HepG2 (cell line): ENCODE results near the gene DMAP1. TPM values are rescaled to one million over a fixed set of nuclear protein-coding genes. Genes with fewer than 3 reads are reported as not detected.

Source experiments
- AGO1 ChIP-seq: fragments of 200-400 bp; formaldehyde crosslinking; IDR thresholded peaks from 2 replicates; pipeline ENCODE4 v1.6.1; 2017; ENCODE audit warnings: mild to moderate bottlenecking, low read depth, low read length, moderate library complexity; ENCODE audit not compliant: poor library complexity, severe bottlenecking
- CTCF ChIP-seq: sonication (generic); formaldehyde crosslinking; IDR thresholded peaks from 2 replicates; pipeline ENCODE4 v1.5.0; 2020; ENCODE audit warnings: mild to moderate bottlenecking, missing genetic modification reagents, moderate library complexity
- EP300 ChIP-seq, 3 experiments: sonication (generic) in 1 of 3; formaldehyde crosslinking in 1 of 3; IDR thresholded peaks; 2 replicates each; pipeline versions ENCODE4 v1.5.1 to v1.6.1; 2011 to 2020; ENCODE audit warnings: low read depth in 2 of 3, low read length in 2 of 3, borderline replicate concordance in 1 of 3, improper control_type of control experiment in 1 of 3, mild to moderate bottlenecking in 1 of 3, missing genetic modification reagents in 1 of 3, moderate library complexity in 1 of 3
- ISX ChIP-seq: sonication (generic); formaldehyde crosslinking; conservative IDR thresholded peaks from 2 replicates; pipeline ENCODE4 v1.5.0; 2020; ENCODE audit warnings: missing genetic modification reagents
- LCORL ChIP-seq, 2 experiments: fragments of 450-650 bp in 1 of 2; sonication (generic) in 1 of 2; formaldehyde crosslinking in 1 of 2; IDR thresholded peaks; 2 replicates each; pipeline versions ENCODE4 v1.5.0 to v1.6.1; 2017 to 2020; ENCODE audit warnings: antibody characterized with exemption in 1 of 2, missing genetic modification reagents in 1 of 2
- MED13 ChIP-seq: sonication (generic); formaldehyde crosslinking; IDR thresholded peaks from 2 replicates; pipeline ENCODE4 v1.5.0; 2020; ENCODE audit warnings: missing genetic modification reagents
- NFIC ChIP-seq: IDR thresholded peaks from 2 replicates; pipeline ENCODE4 v1.6.1; 2012; ENCODE audit warnings: mild to moderate bottlenecking, low read length, inconsistent platforms
- NR2C2 ChIP-seq: sonication (generic); formaldehyde crosslinking; IDR thresholded peaks from 2 replicates; pipeline ENCODE4 v1.4.0; 2020; ENCODE audit warnings: missing genetic modification reagents, mild to moderate bottlenecking, moderate library complexity, borderline replicate concordance
- PCBP2 ChIP-seq: fragments of 200-400 bp; formaldehyde crosslinking; optimal IDR thresholded peaks from 2 replicates; pipeline ENCODE3; 2018; ENCODE audit warnings: low read length, low read depth; ENCODE audit not compliant: poor library complexity, severe bottlenecking
- PHF20 ChIP-seq: sonication (generic); formaldehyde crosslinking; IDR thresholded peaks from 2 replicates; pipeline ENCODE4 v1.5.0; 2020; ENCODE audit warnings: mild to moderate bottlenecking, missing genetic modification reagents
- POLR2A ChIP-seq, 2 experiments: IDR thresholded peaks; 2 replicates each; pipeline ENCODE4 v1.6.1; 2011; ENCODE audit warnings: low read depth in 2 of 2, low read length in 2 of 2, mild to moderate bottlenecking in 1 of 2, moderate library complexity in 1 of 2; ENCODE audit not compliant: insufficient read depth in 1 of 2
- POLR2AphosphoS2 ChIP-seq: IDR thresholded peaks from 2 replicates; pipeline ENCODE4 v1.6.1; 2011; ENCODE audit warnings: low read depth, low read length, improper control_type of control experiment
- SP4 ChIP-seq: sonication (generic); formaldehyde crosslinking; IDR thresholded peaks from 2 replicates; pipeline ENCODE4 v1.8.1; 2023; ENCODE audit warnings: mild to moderate bottlenecking, missing genetic modification reagents
- U2AF1 ChIP-seq: fragments of 200-400 bp; formaldehyde crosslinking; optimal IDR thresholded peaks from 2 replicates; pipeline ENCODE3; 2017; ENCODE audit warnings: mild to moderate bottlenecking, low read depth, low read length
- ZBTB1 ChIP-seq: sonication (generic); formaldehyde crosslinking; IDR thresholded peaks from 2 replicates; pipeline ENCODE4 v1.4.0; 2020; ENCODE audit warnings: missing genetic modification reagents, borderline replicate concordance
- ZBTB7B ChIP-seq: sonication (generic); formaldehyde crosslinking; IDR thresholded peaks from 2 replicates; pipeline ENCODE4 v1.4.0; 2020; ENCODE audit warnings: missing genetic modification reagents
- ZMYM2 ChIP-seq: sonication (generic); formaldehyde crosslinking; IDR thresholded peaks from 2 replicates; pipeline ENCODE4 v1.8.0; 2022; ENCODE audit warnings: mild to moderate bottlenecking, missing genetic modification reagents
- ZNF556 ChIP-seq: sonication (generic); formaldehyde crosslinking; IDR thresholded peaks from 2 replicates; pipeline ENCODE4 v1.4.0; 2020; ENCODE audit warnings: mild to moderate bottlenecking, missing genetic modification reagents, borderline replicate concordance
- ZZZ3 ChIP-seq: sonication (generic); formaldehyde crosslinking; IDR thresholded peaks from 2 replicates; pipeline ENCODE4 v1.4.0; 2020; ENCODE audit warnings: missing genetic modification reagents, mild to moderate bottlenecking, borderline replicate concordance
- polyA plus RNA-seq, 8 experiments: library from polyadenylated mRNA; depleted of rRNA in 3 of 8; stranded (reverse) in 7 of 8; unstranded in 1 of 8; fragments of >200 nt; fragmentation: Illumina TruSeq in 4 of 8; extraction: Trizol in 4 of 8; gene quantifications; 2 replicates each; pipeline versions ENCODE4 v1.2.1 to v1.2.3, GENCODE V29; 2011 to 2016; ENCODE audit warnings: low read depth in 4 of 8, missing spikeins in 1 of 8, mixed read lengths in 1 of 8; ENCODE audit not compliant: insufficient read depth in 1 of 8
- total RNA-seq, 5 experiments: library from RNA; depleted of rRNA; stranded (reverse); fragments of >200 nt; fragmentation: Illumina TruSeq; extraction: Trizol; gene quantifications; 2 replicates each; pipeline ENCODE4 v1.2.3, GENCODE V29; 2016; ENCODE audit warnings: low read depth in 1 of 5

DMAP1 gene
- total and polyA plus RNA-seq, 2 of the 13 experiments (the other 11 are each of a cell fraction or from before 2014, with no cell fraction given), result 17.6 to 32.7 TPM

- TF ChIP-seq ISX (CRISPR knock-in tag), result no peak
- TF ChIP-seq NFIC, result peak; percentile 61; the same call in 1 of the 2 replicates
- TF ChIP-seq ZBTB1, result no peak
- TF ChIP-seq EP300 (IDR thresholded peaks at IDR 0.05; ENCODE audit: low read depth in 2 of 2, low read length in 2 of 2), result peak in 1 of 2 experiments; percentile 35; a peak in 1 of 4 replicates
- no peak for TF ChIP-seq EP300 (CRISPR knock-in tag; IDR thresholded peaks at IDR 0.05; ENCODE audit: borderline replicate concordance)
- peak; percentile 72 for TF ChIP-seq CTCF (CRISPR knock-in tag)
- TF ChIP-seq AGO1, result no peak
- TF ChIP-seq MED13 (CRISPR knock-in tag), result no peak
- TF ChIP-seq POLR2A (IDR thresholded peaks at IDR 0.05; ENCODE audit: insufficient read depth in 1 of 2, low read depth in 2 of 2, low read length in 2 of 2), result no peak
- TF ChIP-seq ZMYM2 (CRISPR knock-in tag), result no peak
- 0 out of 2 replicates have a peak, but pooled peaks have one; percentile 42 for TF ChIP-seq ZBTB7B
- no peak for TF ChIP-seq ZNF556 (CRISPR knock-in tag)
- TF ChIP-seq PCBP2, result no peak
- no peak for TF ChIP-seq POLR2AphosphoS2
- TF ChIP-seq LCORL (IDR thresholded peaks at IDR 0.05), result no peak; the same call in 1 of the 2 replicates
- TF ChIP-seq LCORL (CRISPR knock-in tag; IDR thresholded peaks at IDR 0.05), result peak; percentile 56
- TF ChIP-seq U2AF1, result no peak
- no peak for TF ChIP-seq ZZZ3 (CRISPR knock-in tag)
- no peak for TF ChIP-seq NR2C2 (CRISPR knock-in tag)
- TF ChIP-seq SP4 (CRISPR knock-in tag), result no peak
- no peak for TF ChIP-seq PHF20 (CRISPR knock-in tag)
- TF ChIP-seq, all 625 proteins: peak for 35
These were observed 26.2 kb downstream of the DMAP1 start (continued) for GRCh38 chr1:44239331-44239960.
